GM18951 (cell line): ENCODE results near the gene NDUFS3.
A peak's percentile ranks its signal among the peaks of the same experiment; 100 is the strongest.
"Not testable (repeated sequence)": the region's sequence is repeated elsewhere in the genome, so short reads cannot be mapped to it uniquely, and the experiment has no call there.

ENCODE experiments used
- POLR2A ChIP-seq: IDR thresholded peaks from 4 replicates; pipeline ENCODE4 v1.6.1; 2011; ENCODE audit warnings: mild to moderate bottlenecking; ENCODE audit not compliant: insufficient read length, insufficient read depth; ENCODE audit errors: extremely low read depth
- in situ Hi-C: fragments of 300-500 bp; cut with MboI; formaldehyde crosslinking; loops from one replicate; pipeline ENCODE4 v1.12.0; 2022; ENCODE audit warnings: low sequenced_read_pairs, mixed read lengths, inconsistent platforms; ENCODE audit not compliant: unreplicated experiment

NDUFS3 gene

GRCh38 chr11:47550288-47551047 is 28.4 kb upstream of the NDUFS3 start:
- in situ Hi-C loops = no loop called here
- no peak for TF ChIP-seq POLR2A

GRCh38 chr11:47551086-47551485 is 27.8 kb upstream of the NDUFS3 start:
- TF ChIP-seq POLR2A = no peak
- in situ Hi-C loops = no loop called here

DNA sequence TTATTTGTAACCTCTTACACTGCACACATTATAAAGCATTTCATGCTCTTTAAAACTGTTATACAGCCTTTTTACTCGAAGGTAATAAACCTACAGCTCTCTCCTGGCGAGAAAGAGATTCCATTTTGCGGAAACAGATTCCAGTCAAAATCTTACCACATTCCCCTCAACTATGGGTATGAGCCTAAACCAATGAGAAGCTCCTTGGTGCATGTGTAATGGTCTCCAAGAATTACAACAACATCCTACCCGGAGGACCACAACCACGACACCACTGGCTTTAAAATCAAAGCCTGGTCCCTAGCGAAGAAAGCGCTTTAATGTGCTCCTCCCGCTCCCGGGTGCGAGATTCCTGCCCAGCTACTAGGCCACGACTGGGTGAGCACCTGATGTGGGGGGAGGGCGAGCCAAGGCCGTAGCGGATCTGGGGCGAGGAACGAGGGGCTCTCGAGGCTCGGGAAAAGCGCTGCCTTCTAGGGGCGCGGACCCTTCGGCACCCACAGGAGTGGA is 26.8 kb upstream of the NDUFS3 start:
- no peak for TF ChIP-seq POLR2A
- in situ Hi-C loops = no loop called here

DNA sequence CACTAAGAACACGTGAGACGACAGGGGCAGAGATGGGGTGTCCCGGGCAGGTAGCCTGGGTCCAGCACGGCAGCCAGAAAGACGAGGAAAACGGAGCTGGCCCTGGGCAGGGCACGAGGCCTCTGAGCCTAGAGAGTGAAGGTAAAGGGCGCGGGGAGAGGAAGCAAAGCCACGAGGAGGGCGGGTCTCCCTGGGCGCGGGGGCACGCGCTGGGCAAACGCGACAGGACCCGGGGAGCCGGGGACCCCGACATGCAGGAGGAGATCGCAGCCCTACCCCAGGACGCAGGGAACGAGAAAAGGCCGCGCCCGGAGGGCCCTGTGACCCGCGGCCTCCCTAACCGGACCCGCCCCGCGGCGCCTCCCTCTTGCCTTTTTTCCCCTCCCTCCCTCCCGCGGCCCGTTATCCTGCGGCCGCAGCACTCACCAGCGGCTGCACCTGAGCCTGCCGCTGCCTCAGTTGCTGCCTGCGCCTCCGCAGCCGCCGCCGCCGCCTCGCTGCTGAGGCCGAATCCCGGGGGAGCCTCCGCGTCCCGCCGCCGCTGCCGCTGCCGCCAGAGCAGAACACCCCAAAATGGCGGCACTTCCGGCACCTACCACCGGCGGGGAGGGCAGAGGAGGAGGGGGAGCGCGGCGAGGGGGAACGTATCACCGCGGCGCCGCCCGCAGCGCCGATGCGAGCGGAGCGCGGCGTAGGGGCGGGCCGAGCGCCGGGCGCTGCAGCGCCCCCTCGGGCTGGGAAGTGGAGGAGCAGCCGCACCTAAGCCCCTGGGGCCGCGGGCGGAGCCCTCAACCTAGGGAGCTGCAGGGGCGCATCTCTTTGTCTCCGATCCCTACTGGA is 26.1 kb upstream of the NDUFS3 start, which contains the start of gene CELF1:
TSS of gene CELF1 (minus strand) at position 567 of the 840 bp plus-strand sequence. CDS start 53,609 bp downstream, outside the sequence.
- TF ChIP-seq POLR2A = peak; percentile 90
- in situ Hi-C loops = no loop called here

DNA sequence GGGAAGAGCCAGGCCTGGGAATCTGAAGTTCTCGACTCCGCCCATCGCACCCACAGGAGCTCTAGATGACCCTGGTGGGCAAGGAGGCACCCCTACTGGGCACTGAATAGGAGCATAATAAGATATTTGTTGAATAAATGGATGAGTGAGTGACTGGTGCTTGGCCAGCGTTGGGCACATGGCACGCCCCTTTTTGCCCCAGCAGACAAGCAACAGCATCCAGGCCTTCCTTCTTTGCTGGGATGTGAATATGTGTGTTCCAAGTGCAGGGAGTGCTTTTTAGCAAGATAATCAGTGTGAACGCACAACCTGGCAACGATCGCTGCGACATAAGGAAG is 25.5 kb upstream of the NDUFS3 start:
- TF ChIP-seq POLR2A = no peak
- in situ Hi-C loops = no loop called here

DNA sequence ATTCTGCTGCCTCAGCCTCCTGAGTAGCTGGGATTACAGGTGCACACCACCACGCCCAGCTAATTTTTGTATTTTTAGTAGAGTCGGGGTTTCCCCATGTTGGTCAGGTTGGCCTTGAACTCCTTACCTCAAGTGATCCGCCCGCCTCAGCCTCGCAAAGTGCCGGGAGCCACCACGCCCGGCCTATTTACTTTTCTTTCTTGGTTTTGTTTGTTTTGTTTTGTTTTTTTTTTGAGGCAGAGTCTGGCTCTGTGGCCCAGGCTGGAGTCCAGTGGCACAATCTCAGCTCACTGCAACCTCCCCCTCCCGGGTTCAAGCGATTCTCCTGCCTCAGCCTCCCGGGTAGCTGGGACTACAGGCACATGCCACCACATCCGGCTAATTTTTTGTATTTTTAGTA is 21.9 kb upstream of the NDUFS3 start:
- in situ Hi-C loops = not testable (repeated sequence)

DNA sequence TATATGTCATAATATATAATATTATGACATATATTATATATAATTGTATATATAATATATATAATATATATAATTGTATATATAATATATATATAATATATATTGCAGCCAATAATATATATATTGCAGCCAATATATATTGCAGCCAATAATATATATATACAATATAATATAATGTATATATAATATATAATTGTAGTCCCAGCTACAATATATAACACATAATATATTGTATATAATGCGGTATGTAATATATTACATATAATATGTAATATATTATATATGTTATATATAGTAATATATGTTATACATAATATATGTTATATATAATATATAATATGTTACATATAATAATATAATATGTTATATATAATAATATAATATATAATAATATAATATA is 20.2 kb upstream of the NDUFS3 start:
- no peak for TF ChIP-seq POLR2A
- in situ Hi-C loops = no loop called here

DNA sequence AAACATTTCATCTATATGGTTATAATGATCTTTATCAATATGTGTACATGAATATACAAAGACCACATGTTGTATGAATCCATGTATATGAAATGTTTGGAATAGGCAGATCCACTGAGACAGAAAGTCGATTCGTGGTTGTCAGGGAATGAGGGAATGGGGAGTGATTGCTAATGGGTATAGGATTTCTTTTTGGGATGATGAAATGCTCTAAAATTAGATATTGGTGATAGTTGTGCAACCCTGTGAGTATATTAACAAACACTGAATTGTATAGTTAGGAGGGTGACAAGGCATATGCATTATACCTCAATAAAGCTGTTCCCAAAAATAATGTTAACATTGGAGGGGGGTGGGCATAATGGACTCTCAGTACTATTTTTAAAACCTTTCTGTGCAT is 18.4 kb upstream of the NDUFS3 start:
- in situ Hi-C loops = no loop called here
- TF ChIP-seq POLR2A = no peak

DNA sequence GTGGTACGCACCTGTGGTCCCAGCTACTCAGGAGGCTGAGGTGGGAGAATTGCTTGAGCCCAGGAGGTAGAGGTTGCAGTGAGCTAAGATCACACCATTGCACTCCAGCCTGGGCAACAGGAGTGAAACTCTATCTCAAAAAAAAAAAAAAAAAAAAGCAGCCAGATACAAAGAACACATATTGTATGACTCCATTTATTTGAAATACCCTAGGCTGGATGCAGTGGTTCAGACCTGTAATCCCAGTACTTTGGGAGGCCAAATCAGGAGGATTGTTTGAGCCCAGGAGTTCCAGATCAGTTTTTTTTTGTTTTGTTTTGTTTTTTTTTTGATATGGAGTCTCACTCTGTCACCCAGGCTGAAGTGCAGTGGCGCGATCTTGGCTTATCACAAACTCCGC is 16.5 kb upstream of the NDUFS3 start:
- in situ Hi-C loops = not testable (repeated sequence)

- in situ Hi-C loops = not testable (repeated sequence)
Measured at GRCh38 chr11:47564366-47564765, 14.5 kb upstream of the NDUFS3 start.

- in situ Hi-C loops = no loop called here
- TF ChIP-seq POLR2A = no peak
Measured at GRCh38 chr11:47564933-47565339, 13.9 kb upstream of the NDUFS3 start.

- in situ Hi-C loops = no loop called here
- TF ChIP-seq POLR2A = peak; percentile 91
Measured at GRCh38 chr11:47565340-47566148, 13.3 kb upstream of the NDUFS3 start, which contains the start of gene PTPMT1. Gene PTPMT1, plus strand, starts transcription at chr11:47565599. Its CDS starts 24 bp downstream, at chr11:47565623.

DNA sequence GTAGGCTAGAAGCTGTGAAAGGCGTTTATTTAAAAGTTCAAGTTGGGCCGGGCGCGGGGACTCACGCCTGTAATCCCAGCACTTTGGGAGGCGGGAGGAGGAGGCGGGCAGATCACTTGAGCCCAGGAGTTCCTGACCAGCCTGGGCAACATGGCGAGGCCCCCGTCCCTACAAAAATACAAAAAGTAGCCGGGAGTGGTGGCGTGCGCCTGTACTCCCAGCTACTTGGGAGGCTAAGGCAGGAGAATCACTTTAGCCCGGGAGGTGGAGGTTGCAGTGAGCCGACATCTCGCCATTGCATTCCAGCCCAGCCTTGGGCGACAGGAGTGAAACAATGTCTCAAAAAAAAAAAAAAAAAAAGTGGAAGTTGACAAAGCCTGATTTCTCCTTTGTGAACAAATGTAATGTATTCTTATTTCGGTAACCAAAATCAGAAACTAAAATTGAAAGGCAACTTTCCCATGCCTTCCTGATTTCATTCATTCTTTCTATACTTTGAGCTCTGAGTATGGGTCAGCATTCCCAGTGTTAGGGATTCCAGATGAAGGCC is 12.7 kb upstream of the NDUFS3 start:
- TF ChIP-seq POLR2A = no peak

GRCh38 chr11:47569646-47570045 is 9.2 kb upstream of the NDUFS3 start:
- no peak for TF ChIP-seq POLR2A
- in situ Hi-C loops = no loop called here

More for the DNA sequence above, 12.7 kb upstream of the NDUFS3 start:
- in situ Hi-C loops = no loop called here
